ENCODE data around the gene LIFR.

DNA sequence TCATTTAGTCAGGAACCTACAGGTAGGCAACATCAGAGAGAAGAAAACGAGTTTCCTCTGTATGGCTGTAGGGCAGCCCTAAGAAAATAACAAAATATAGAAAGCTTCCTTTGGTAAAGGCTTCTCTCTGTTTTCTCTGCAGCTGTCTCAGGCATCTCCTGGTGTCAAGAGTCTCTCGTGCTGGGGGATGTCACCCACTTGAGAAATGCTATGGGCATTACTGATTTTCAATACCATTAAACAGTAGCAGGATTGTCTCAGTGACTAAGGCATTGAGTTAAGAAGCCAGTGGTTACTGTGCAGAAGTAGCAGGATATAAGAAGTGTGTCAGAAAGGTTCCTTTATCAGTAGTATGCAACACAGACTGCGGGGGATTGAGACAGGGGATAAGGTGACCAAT is 32.4 kb downstream of the LIFR start:
- TF ChIP-seq TCF7L2 (IDR thresholded peaks at IDR 0.05; ENCODE audit: low read depth, low read length) (no peak), POLR2AphosphoS5 (IDR thresholded peaks at IDR 0.05; ENCODE audit: low read depth, low read length) (no peak)
- TF ChIP-seq, protein P1, sequence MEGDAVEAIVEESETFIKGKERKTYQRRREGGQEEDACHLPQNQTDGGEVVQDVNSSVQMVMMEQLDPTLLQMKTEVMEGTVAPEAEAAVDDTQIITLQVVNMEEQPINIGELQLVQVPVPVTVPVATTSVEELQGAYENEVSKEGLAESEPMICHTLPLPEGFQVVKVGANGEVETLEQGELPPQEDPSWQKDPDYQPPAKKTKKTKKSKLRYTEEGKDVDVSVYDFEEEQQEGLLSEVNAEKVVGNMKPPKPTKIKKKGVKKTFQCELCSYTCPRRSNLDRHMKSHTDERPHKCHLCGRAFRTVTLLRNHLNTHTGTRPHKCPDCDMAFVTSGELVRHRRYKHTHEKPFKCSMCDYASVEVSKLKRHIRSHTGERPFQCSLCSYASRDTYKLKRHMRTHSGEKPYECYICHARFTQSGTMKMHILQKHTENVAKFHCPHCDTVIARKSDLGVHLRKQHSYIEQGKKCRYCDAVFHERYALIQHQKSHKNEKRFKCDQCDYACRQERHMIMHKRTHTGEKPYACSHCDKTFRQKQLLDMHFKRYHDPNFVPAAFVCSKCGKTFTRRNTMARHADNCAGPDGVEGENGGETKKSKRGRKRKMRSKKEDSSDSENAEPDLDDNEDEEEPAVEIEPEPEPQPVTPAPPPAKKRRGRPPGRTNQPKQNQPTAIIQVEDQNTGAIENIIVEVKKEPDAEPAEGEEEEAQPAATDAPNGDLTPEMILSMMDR (IDR thresholded peaks at IDR 0.05): no peak
- TF ChIP-seq, protein P2, sequence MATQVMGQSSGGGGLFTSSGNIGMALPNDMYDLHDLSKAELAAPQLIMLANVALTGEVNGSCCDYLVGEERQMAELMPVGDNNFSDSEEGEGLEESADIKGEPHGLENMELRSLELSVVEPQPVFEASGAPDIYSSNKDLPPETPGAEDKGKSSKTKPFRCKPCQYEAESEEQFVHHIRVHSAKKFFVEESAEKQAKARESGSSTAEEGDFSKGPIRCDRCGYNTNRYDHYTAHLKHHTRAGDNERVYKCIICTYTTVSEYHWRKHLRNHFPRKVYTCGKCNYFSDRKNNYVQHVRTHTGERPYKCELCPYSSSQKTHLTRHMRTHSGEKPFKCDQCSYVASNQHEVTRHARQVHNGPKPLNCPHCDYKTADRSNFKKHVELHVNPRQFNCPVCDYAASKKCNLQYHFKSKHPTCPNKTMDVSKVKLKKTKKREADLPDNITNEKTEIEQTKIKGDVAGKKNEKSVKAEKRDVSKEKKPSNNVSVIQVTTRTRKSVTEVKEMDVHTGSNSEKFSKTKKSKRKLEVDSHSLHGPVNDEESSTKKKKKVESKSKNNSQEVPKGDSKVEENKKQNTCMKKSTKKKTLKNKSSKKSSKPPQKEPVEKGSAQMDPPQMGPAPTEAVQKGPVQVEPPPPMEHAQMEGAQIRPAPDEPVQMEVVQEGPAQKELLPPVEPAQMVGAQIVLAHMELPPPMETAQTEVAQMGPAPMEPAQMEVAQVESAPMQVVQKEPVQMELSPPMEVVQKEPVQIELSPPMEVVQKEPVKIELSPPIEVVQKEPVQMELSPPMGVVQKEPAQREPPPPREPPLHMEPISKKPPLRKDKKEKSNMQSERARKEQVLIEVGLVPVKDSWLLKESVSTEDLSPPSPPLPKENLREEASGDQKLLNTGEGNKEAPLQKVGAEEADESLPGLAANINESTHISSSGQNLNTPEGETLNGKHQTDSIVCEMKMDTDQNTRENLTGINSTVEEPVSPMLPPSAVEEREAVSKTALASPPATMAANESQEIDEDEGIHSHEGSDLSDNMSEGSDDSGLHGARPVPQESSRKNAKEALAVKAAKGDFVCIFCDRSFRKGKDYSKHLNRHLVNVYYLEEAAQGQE (IDR thresholded peaks at IDR 0.05; ENCODE audit: insufficient read depth in 1 of 2, low read depth in 2 of 2, low read length in 1 of 2): no peak
